HEK293 (cell line): ENCODE measurements around the gene PRM1.
A peak's percentile ranks its signal among the peaks of the same experiment; 100 is the strongest.

Experiments used
- CTCF ChIA-PET: fragments of 350-600 bp; formaldehyde crosslinking; extraction: SDS; loops from one replicate; lab custom pipeline; 2021; ENCODE audit warnings: antibody characterized with exemption; lab: Yijun Ruan, JAX
- POLR2A ChIA-PET: fragments of 300-600 bp; formaldehyde crosslinking; extraction: SDS; loops from one replicate; lab custom pipeline; 2020; ENCODE audit warnings: antibody characterized with exemption, inconsistent platforms; lab: Yijun Ruan, JAX
- H3K27ac ChIP-seq: fragments of 200-500 bp; sonication (Bioruptor generic); 2 replicates; pipeline ENCODE4 v1.5.1; 2014; ENCODE audit warnings: low read depth, low read length, control low read depth, inconsistent platforms; ENCODE audit errors: extremely low read depth
- H3K36me3 ChIP-seq, 2 experiments: fragments of 200-500 bp in 1 of 2; sonication (Bioruptor generic) in 1 of 2; 1 replicate in 1 of 2; 2 replicates in 1 of 2; pipeline ENCODE4 v1.5.1; 2014 to 2017; ENCODE audit warnings: inconsistent platforms in 2 of 2, low read length in 2 of 2; ENCODE audit not compliant: control insufficient read depth in 2 of 2, insufficient read depth in 1 of 2
- H3K4me1 ChIP-seq: fragments of 200-500 bp; sonication (Bioruptor generic); 2 replicates; pipeline ENCODE4 v1.5.1; 2014; ENCODE audit warnings: mild to moderate bottlenecking, low read length, inconsistent platforms; ENCODE audit not compliant: control insufficient read depth, insufficient read depth
- H3K4me3 ChIP-seq: 2 replicates; pipeline ENCODE4 v1.5.1; 2011; ENCODE audit warnings: low read depth, mild to moderate bottlenecking, control low read depth, low read length, moderate library complexity
- H3K9me3 ChIP-seq: fragments of 200-500 bp; sonication (Bioruptor generic); 2 replicates; pipeline ENCODE4 v1.5.1; 2014; ENCODE audit warnings: low read depth, low read length, inconsistent platforms; ENCODE audit not compliant: control insufficient read depth, insufficient read depth
- GLIS2 ChIP-seq: fragments of 450-650 bp; formaldehyde crosslinking; IDR thresholded peaks from 2 replicates; pipeline ENCODE4 v1.5.1; 2016; ENCODE audit warnings: missing biosample characterization, missing genetic modification characterization
- PATZ1 ChIP-seq: fragments of 450-650 bp; formaldehyde crosslinking; IDR thresholded peaks from 2 replicates; pipeline ENCODE4 v1.5.1; 2016; ENCODE audit warnings: missing biosample characterization, missing genetic modification characterization
- PRDM10 ChIP-seq: fragments of 450-650 bp; formaldehyde crosslinking; IDR thresholded peaks from 2 replicates; pipeline ENCODE4 v1.5.1; 2016; ENCODE audit warnings: missing biosample characterization, missing genetic modification characterization
- ZBTB17 ChIP-seq: fragments of 450-650 bp; formaldehyde crosslinking; IDR thresholded peaks from 2 replicates; pipeline ENCODE4 v1.5.1; 2016; ENCODE audit warnings: missing biosample characterization, missing genetic modification characterization
- ZBTB20 ChIP-seq: fragments of 450-650 bp; formaldehyde crosslinking; IDR thresholded peaks from 2 replicates; pipeline ENCODE4 v1.5.1; 2016; ENCODE audit warnings: missing biosample characterization, missing genetic modification characterization
- ZBTB26 ChIP-seq: fragments of 450-650 bp; formaldehyde crosslinking; optimal IDR thresholded peaks from 2 replicates; pipeline ENCODE3; 2016; ENCODE audit warnings: missing biosample characterization, mild to moderate bottlenecking, missing genetic modification characterization
- ZBTB6 ChIP-seq: fragments of 450-650 bp; formaldehyde crosslinking; IDR thresholded peaks from 2 replicates; pipeline ENCODE4 v1.5.1; 2017; ENCODE audit warnings: missing biosample characterization, missing genetic modification characterization
- ZIC2 ChIP-seq: fragments of 450-650 bp; formaldehyde crosslinking; IDR thresholded peaks from 2 replicates; pipeline ENCODE4 v1.5.1; 2016; ENCODE audit warnings: missing biosample characterization, missing genetic modification characterization
- ZNF24 ChIP-seq: fragments of 450-650 bp; formaldehyde crosslinking; IDR thresholded peaks from 2 replicates; pipeline ENCODE4 v1.5.1; 2016; ENCODE audit warnings: missing biosample characterization, missing genetic modification characterization
- ZNF248 ChIP-seq: fragments of 450-650 bp; formaldehyde crosslinking; IDR thresholded peaks from 2 replicates; pipeline ENCODE4 v1.5.1; 2017; ENCODE audit warnings: missing biosample characterization, missing genetic modification characterization
- ZNF274 ChIP-seq, 2 experiments: fragments of 200-500 bp in 1 of 2; fragments of 450-650 bp in 1 of 2; sonication (Bioruptor generic) in 1 of 2; formaldehyde crosslinking in 1 of 2; IDR thresholded peaks; 2 replicates each; pipeline versions ENCODE4 v1.5.1 to v1.6.1; 2014 to 2016; ENCODE audit warnings: borderline replicate concordance in 1 of 2, inconsistent platforms in 1 of 2, low read length in 1 of 2, missing biosample characterization in 1 of 2, missing genetic modification characterization in 1 of 2
- ZNF292 ChIP-seq: fragments of 450-650 bp; formaldehyde crosslinking; IDR thresholded peaks from 2 replicates; pipeline ENCODE4 v1.5.1; 2016; ENCODE audit warnings: low read depth, missing biosample characterization, missing genetic modification characterization, borderline replicate concordance
- ZNF335 ChIP-seq: fragments of 450-650 bp; formaldehyde crosslinking; conservative IDR thresholded peaks from 2 replicates; pipeline ENCODE4 v1.5.1; 2016; ENCODE audit warnings: missing biosample characterization, missing genetic modification characterization
- ZNF341 ChIP-seq: fragments of 450-650 bp; formaldehyde crosslinking; IDR thresholded peaks from 2 replicates; pipeline ENCODE4; 2016; ENCODE audit warnings: low read depth, missing biosample characterization, missing genetic modification characterization
- ZNF449 ChIP-seq: fragments of 450-650 bp; formaldehyde crosslinking; IDR thresholded peaks from 2 replicates; pipeline ENCODE4 v1.5.1; 2017; ENCODE audit warnings: missing biosample characterization, mild to moderate bottlenecking, missing genetic modification characterization, moderate library complexity
- ZNF692 ChIP-seq: fragments of 450-650 bp; formaldehyde crosslinking; IDR thresholded peaks from 2 replicates; pipeline ENCODE4 v1.5.1; 2016; ENCODE audit warnings: missing biosample characterization, missing genetic modification characterization
- ZNF747 ChIP-seq: fragments of 450-650 bp; formaldehyde crosslinking; IDR thresholded peaks from 2 replicates; pipeline ENCODE4 v1.5.1; 2016; ENCODE audit warnings: missing biosample characterization, missing genetic modification characterization
- ZNF785 ChIP-seq: fragments of 450-650 bp; formaldehyde crosslinking; IDR thresholded peaks from 2 replicates; pipeline ENCODE4 v1.5.1; 2016; ENCODE audit warnings: missing biosample characterization, missing genetic modification characterization

The PRM1 gene

GRCh38 chr16:11257131-11257938 lies 23.8 kb downstream of the PRM1 start (continued):
- TF ChIP-seq ZBTB17 (tag by site-specific recombination) = peak; percentile 23; the same call in 1 of the 2 replicates
- no peak for TF ChIP-seq ZNF785 (tag by site-specific recombination)
- TF ChIP-seq ZNF747 (tag by site-specific recombination) = no peak
- peak; percentile 54 for TF ChIP-seq ZNF692 (tag by site-specific recombination)
- no peak; the same call in 1 of the 2 replicates for TF ChIP-seq ZNF335
- no peak for TF ChIP-seq ZNF274 (IDR thresholded peaks at IDR 0.05; ENCODE audit: low read length)
- no peak for TF ChIP-seq ZNF274 (tag by site-specific recombination; IDR thresholded peaks at IDR 0.05; ENCODE audit: borderline replicate concordance)
- TF ChIP-seq ZBTB6 (tag by site-specific recombination) = no peak

GRCh38 chr16:11256661-11257130 lies 24.4 kb downstream of the PRM1 start:
- peak overlapping the region; percentile 72 for H3K4me3 ChIP-seq
- H3K4me1 ChIP-seq = peaks cover 5% of the 10 kb centered on the region; the same call in 1 of the 2 replicates
- POLR2A ChIA-PET = interaction anchor here (0.6 to 2.5 kb wide), 40 partner anchors 12 to 334 kb away, joined by 3 to 19 read pairs (median 6); partner anchors contain the start of genes CLEC16A, DEXI, PRM2 and PRM3
- CTCF ChIA-PET = interaction anchor here (0.7 to 6.8 kb wide), 21 partner anchors 10 to 303 kb away, joined by 3 to 58 read pairs (median 4); partner anchors contain the start of gene PRM2
- no peaks in the 10 kb centered on the region for H3K36me3 ChIP-seq
- no peak for TF ChIP-seq ZNF292 (tag by site-specific recombination)
- peak; percentile 48; the same call in 1 of the 2 replicates for TF ChIP-seq ZNF341 (tag by site-specific recombination)
- peak; percentile 95 for TF ChIP-seq ZNF335
- TF ChIP-seq ZNF449 (tag by site-specific recombination) = peak; percentile 89
- TF ChIP-seq ZNF248 (tag by site-specific recombination) = no peak
- peak; percentile 60; the same call in 1 of the 2 replicates for TF ChIP-seq ZIC2
- peak; percentile 22; the same call in 1 of the 2 replicates for TF ChIP-seq ZBTB20 (tag by site-specific recombination)
- TF ChIP-seq PRDM10 (tag by site-specific recombination) = 0 out of 2 replicates have a peak, but pooled peaks have one; percentile 23
- TF ChIP-seq ZNF24 (tag by site-specific recombination) = no peak
- peak; percentile 7 for TF ChIP-seq ZBTB26 (tag by site-specific recombination)
- 0 out of 2 replicates have a peak, but pooled peaks have one; percentile 9 for TF ChIP-seq PATZ1
- peak; percentile 54; the same call in 1 of the 2 replicates for TF ChIP-seq GLIS2 (tag by site-specific recombination)
- peak overlapping the region; percentile 70; the same call in 1 of the 2 replicates for H3K27ac ChIP-seq
- no peaks in the 10 kb centered on the region for H3K9me3 ChIP-seq
